ENCODE data around the gene ZFYVE1.
"Not testable (repeated sequence)": the region's sequence is repeated elsewhere in the genome, so short reads cannot be mapped to it uniquely, and the experiment has no call there.

ZFYVE1 gene

GRCh38 chr14:73026845-73027542 is at the start of gene ZFYVE1:
ZFYVE1 (minus strand) TSS chr14:73027106; CDS start chr14:73024508, 2,598 bp downstream.
- DNase-seq, result peak; percentile 99

- no peak for DNase-seq
Observed at GRCh38 chr14:73069585-73069984, 42.7 kb upstream of the ZFYVE1 start.

- peak; percentile 21 for DNase-seq
Observed at GRCh38 chr14:73058922-73059673, 32.2 kb upstream of the ZFYVE1 start.

- peak; percentile 100 for DNase-seq
Observed at GRCh38 chr14:73058224-73058921, 31.5 kb upstream of the ZFYVE1 start, which contains the start of gene RBM25. RBM25 (plus strand) TSS chr14:73058534; CDS start chr14:73071642, 13,108 bp downstream.

GRCh38 chr14:73057944-73058223 is 31.0 kb upstream of the ZFYVE1 start:
- DNase-seq, result no peak

- no peak for DNase-seq
Observed at GRCh38 chr14:73055251-73055650, 28.3 kb upstream of the ZFYVE1 start.

GRCh38 chr14:73049428-73049827 is 22.5 kb upstream of the ZFYVE1 start:
- no peak for DNase-seq

- no peak for DNase-seq
Observed at GRCh38 chr14:73047808-73048207, 20.9 kb upstream of the ZFYVE1 start.

GRCh38 chr14:73036706-73037450 is 10.0 kb upstream of the ZFYVE1 start:
- DNase-seq, result not testable (repeated sequence)

GRCh38 chr14:73027984-73028383 is 1.1 kb upstream of the ZFYVE1 start:
- DNase-seq, result no peak

- DNase-seq, result no peak
Observed at GRCh38 chr14:73027546-73027945, 640 bp upstream of the ZFYVE1 start.

GRCh38 chr14:73026243-73026844 is 562 bp downstream of the ZFYVE1 start:
- DNase-seq, result no peak

- no peak for DNase-seq
Observed at GRCh38 chr14:73025544-73025943, 1.4 kb downstream of the ZFYVE1 start.

GRCh38 chr14:73022051-73022450 is 4.9 kb downstream of the ZFYVE1 start:
- no peak for DNase-seq

GRCh38 chr14:73016011-73016410 is 10.9 kb downstream of the ZFYVE1 start:
- not testable (repeated sequence) for DNase-seq

- not testable (repeated sequence) for DNase-seq
Observed at GRCh38 chr14:73015552-73015951, 11.4 kb downstream of the ZFYVE1 start.

- no peak for DNase-seq
Observed at GRCh38 chr14:73014105-73014504, 12.8 kb downstream of the ZFYVE1 start.

- DNase-seq, result not testable (repeated sequence)
Observed at GRCh38 chr14:73011189-73011588, 15.7 kb downstream of the ZFYVE1 start.

GRCh38 chr14:73008501-73008900 is 18.4 kb downstream of the ZFYVE1 start:
- peak; percentile 15 for DNase-seq

- DNase-seq, result no peak
Observed at GRCh38 chr14:73007835-73008234, 19.1 kb downstream of the ZFYVE1 start.

- DNase-seq, result not testable (repeated sequence)
Observed at GRCh38 chr14:73004641-73005040, 22.3 kb downstream of the ZFYVE1 start.

GRCh38 chr14:73003681-73004080 is 23.2 kb downstream of the ZFYVE1 start:
- DNase-seq, result no peak

- DNase-seq, result no peak
Observed at GRCh38 chr14:73000073-73000472, 26.8 kb downstream of the ZFYVE1 start.

Data from NCI-H2171 treated with DMSO at 0.1 percent for 48 hours (cell line).